ENCODE measurements around the gene ECPAS.
"Not testable (repeated sequence)": the region's sequence is repeated elsewhere in the genome, so short reads cannot be mapped to it uniquely, and the experiment has no call there.

- not testable (repeated sequence) for TF ChIP-seq POLR2A (IDR thresholded peaks at IDR 0.05; ENCODE audit: low read length); GATA1 (IDR thresholded peaks at IDR 0.05; ENCODE audit: low read depth, low read length)
Measured at GRCh38 chr9:111497196-111497595, 13.0 kb upstream of the ECPAS start.

Data from erythroblast (primary cell).